GM23338 (cell line): ENCODE results near the gene DACT2.
"Not testable (repeated sequence)": the region's sequence is repeated elsewhere in the genome, so short reads cannot be mapped to it uniquely, and the experiment has no call there.

ENCODE experiments used
- CREB1 ChIP-seq: fragments of 250-450 bp; sonication (Bioruptor Pico); IDR thresholded peaks from 2 replicates; pipeline ENCODE4 v1.5.0; 2020; ENCODE audit warnings: low read depth, mild to moderate bottlenecking, moderate library complexity
- CTCF ChIP-seq, 2 experiments: fragments of 200-600 bp in 1 of 2; sonication (generic) in 1 of 2; conservative IDR thresholded peaks; 2 replicates each; pipeline versions ENCODE4 v1.5.1 to v1.6.1; 2016 to 2017; ENCODE audit warnings: antibody characterized with exemption in 2 of 2, low read depth in 2 of 2, mild to moderate bottlenecking in 2 of 2, moderate library complexity in 1 of 2
- ETS1 ChIP-seq: IDR thresholded peaks from 2 replicates; pipeline ENCODE4 v1.6.1; 2016; ENCODE audit warnings: antibody characterized with exemption
- EZH2 ChIP-seq: fragments of 200-600 bp; sonication (generic); IDR thresholded peaks from one replicate; pipeline ENCODE4 v1.8.0; 2017; ENCODE audit warnings: antibody characterized with exemption, mild to moderate bottlenecking, low read depth; ENCODE audit not compliant: unreplicated experiment
- EZH2phosphoT487 ChIP-seq: fragments of 200-600 bp; sonication (generic); IDR thresholded peaks from one replicate; pipeline ENCODE4 v1.8.1; 2018; ENCODE audit warnings: antibody characterized with exemption; ENCODE audit not compliant: unreplicated experiment
- JUNB ChIP-seq: IDR thresholded peaks from one replicate; pipeline ENCODE4 v1.6.1; 2016; ENCODE audit warnings: antibody characterized with exemption; ENCODE audit not compliant: unreplicated experiment
- POLR2AphosphoS5 ChIP-seq: IDR thresholded peaks from 2 replicates; pipeline ENCODE4 v1.6.1; 2016; ENCODE audit warnings: antibody characterized with exemption, low read depth
- REST ChIP-seq: IDR thresholded peaks from one replicate; pipeline ENCODE4 v1.6.1; 2018; ENCODE audit warnings: antibody characterized with exemption; ENCODE audit not compliant: unreplicated experiment
- STAT1 ChIP-seq: IDR thresholded peaks from one replicate; pipeline ENCODE4 v1.6.1; 2016; ENCODE audit warnings: antibody characterized with exemption; ENCODE audit not compliant: unreplicated experiment
- ZNF331 ChIP-seq: fragments of 250-450 bp; sonication (Bioruptor Pico); IDR thresholded peaks from 2 replicates; pipeline ENCODE4 v1.5.0; 2020; ENCODE audit warnings: low read depth, mild to moderate bottlenecking, moderate library complexity
- ZNF462 ChIP-seq: fragments of 250-450 bp; sonication (Bioruptor Pico); IDR thresholded peaks from 2 replicates; pipeline ENCODE4 v1.5.0; 2020; ENCODE audit warnings: mild to moderate bottlenecking, moderate library complexity

- not testable (repeated sequence) for TF ChIP-seq EZH2; REST; CREB1 (CRISPR knock-in tag); CTCF (conservative IDR thresholded peaks at IDR 0.05; ENCODE audit: low read depth in 2 of 2); POLR2AphosphoS5; EZH2phosphoT487; STAT1; JUNB; ZNF331 (CRISPR knock-in tag); ZNF462; ETS1
These were observed 51.8 kb downstream of the DACT2 start for GRCh38 chr6:168267779-168268178.
